GM19455 (cell line): Measurements from ENCODE around the gene ZNF638.

Experiments used
- ATAC-seq: cut with Tn5 transposase; IDR thresholded peaks from one replicate; pipeline ENCODE4 v1.9.1; 2021; ENCODE audit not compliant: unreplicated experiment

ZNF638 gene

GRCh38 chr2:71455011-71455740 is 123.6 kb downstream of the ZNF638 start:
- ATAC-seq, result no peak

GRCh38 chr2:71455741-71456569 is 124.4 kb downstream of the ZNF638 start:
- ATAC-seq, result no peak

GRCh38 chr2:71456617-71457016 is 125.0 kb downstream of the ZNF638 start:
- ATAC-seq, result no peak

- no peak for ATAC-seq
These were observed 125.7 kb downstream of the ZNF638 start for GRCh38 chr2:71457123-71457915.

GRCh38 chr2:71457923-71458322 is 126.3 kb downstream of the ZNF638 start:
- no peak for ATAC-seq

GRCh38 chr2:71458413-71459083 is 127.0 kb downstream of the ZNF638 start:
- ATAC-seq, result no peak

GRCh38 chr2:71459084-71459431 is 127.5 kb downstream of the ZNF638 start:
- no peak for ATAC-seq

- ATAC-seq, result no peak
These were observed 128.5 kb downstream of the ZNF638 start for GRCh38 chr2:71460056-71460455.

- no peak for ATAC-seq
These were observed 129.2 kb downstream of the ZNF638 start for GRCh38 chr2:71460595-71461303.

GRCh38 chr2:71461304-71461671 is 129.7 kb downstream of the ZNF638 start:
- ATAC-seq, result no peak

GRCh38 chr2:71462056-71462605 is 130.5 kb downstream of the ZNF638 start:
- ATAC-seq, result no peak

- ATAC-seq, result no peak
These were observed 131.2 kb downstream of the ZNF638 start for GRCh38 chr2:71462641-71463341.

GRCh38 chr2:71463342-71463654 is 131.7 kb downstream of the ZNF638 start:
- no peak for ATAC-seq

GRCh38 chr2:71464389-71464788 is 132.8 kb downstream of the ZNF638 start:
- no peak for ATAC-seq

- ATAC-seq, result no peak
These were observed 133.8 kb downstream of the ZNF638 start for GRCh38 chr2:71465356-71465755.

- no peak for ATAC-seq
These were observed 134.3 kb downstream of the ZNF638 start for GRCh38 chr2:71465961-71466300.

- no peak for ATAC-seq
These were observed 135.0 kb downstream of the ZNF638 start for GRCh38 chr2:71466301-71467179.

GRCh38 chr2:71467180-71467815 is 135.7 kb downstream of the ZNF638 start:
- ATAC-seq, result no peak
